ENCODE results near the gene TSPOAP1.

The TSPOAP1 gene

GRCh38 chr17:58324409-58325288 is 3.9 kb downstream of the TSPOAP1 start:
- Histone ChIP-seq H3K79me2 (ENCODE audit: control insufficient read depth, low read length) (no peaks in the 10 kb centered on the region), H3K36me3 (ENCODE audit: control insufficient read depth, low read length) (no peaks in the 10 kb centered on the region), H4K20me1 (ENCODE audit: control insufficient read depth, insufficient read depth, low read depth, low read length) (no peaks in the 10 kb centered on the region), H3K27ac (ENCODE audit: low read depth, low read length) (no peak overlapping the region), H3K9me3 (ENCODE audit: control insufficient read depth, insufficient read depth, low read length) (no peaks in the 10 kb centered on the region), H3F3A (ENCODE audit: control insufficient read depth, insufficient read depth) (peaks cover 12% of the 10 kb centered on the region), H3K4me1 (ENCODE audit: control insufficient read depth, low read length) (peaks cover 27% of the 10 kb centered on the region), H3K4me2 (ENCODE audit: low read length) (no peak overlapping the region; the same call in 1 of the 2 replicates), H3K9me2 (replicated peaks; ENCODE audit: control insufficient read depth, low read length) (no peaks in the 10 kb centered on the region), H3K4me3 (ENCODE audit: low read length) (no peak overlapping the region), H3K27me3 (ENCODE audit: control insufficient read depth, low read length) (peaks cover 58% of the 10 kb centered on the region)
- TF ChIP-seq, protein P1, sequence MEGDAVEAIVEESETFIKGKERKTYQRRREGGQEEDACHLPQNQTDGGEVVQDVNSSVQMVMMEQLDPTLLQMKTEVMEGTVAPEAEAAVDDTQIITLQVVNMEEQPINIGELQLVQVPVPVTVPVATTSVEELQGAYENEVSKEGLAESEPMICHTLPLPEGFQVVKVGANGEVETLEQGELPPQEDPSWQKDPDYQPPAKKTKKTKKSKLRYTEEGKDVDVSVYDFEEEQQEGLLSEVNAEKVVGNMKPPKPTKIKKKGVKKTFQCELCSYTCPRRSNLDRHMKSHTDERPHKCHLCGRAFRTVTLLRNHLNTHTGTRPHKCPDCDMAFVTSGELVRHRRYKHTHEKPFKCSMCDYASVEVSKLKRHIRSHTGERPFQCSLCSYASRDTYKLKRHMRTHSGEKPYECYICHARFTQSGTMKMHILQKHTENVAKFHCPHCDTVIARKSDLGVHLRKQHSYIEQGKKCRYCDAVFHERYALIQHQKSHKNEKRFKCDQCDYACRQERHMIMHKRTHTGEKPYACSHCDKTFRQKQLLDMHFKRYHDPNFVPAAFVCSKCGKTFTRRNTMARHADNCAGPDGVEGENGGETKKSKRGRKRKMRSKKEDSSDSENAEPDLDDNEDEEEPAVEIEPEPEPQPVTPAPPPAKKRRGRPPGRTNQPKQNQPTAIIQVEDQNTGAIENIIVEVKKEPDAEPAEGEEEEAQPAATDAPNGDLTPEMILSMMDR (IDR thresholded peaks at IDR 0.05; ENCODE audit: low read depth, low read length, poor library complexity, severe bottlenecking) = no peak
- peak; percentile 95 for TF ChIP-seq EZH2phosphoT487 (IDR thresholded peaks at IDR 0.05; ENCODE audit: borderline replicate concordance, low read length)

GRCh38 chr17:58324056-58324408 is 4.6 kb downstream of the TSPOAP1 start:
- Histone ChIP-seq H3K27me3 (ENCODE audit: control insufficient read depth, low read length) (peaks cover 58% of the 10 kb centered on the region), H3K4me3 (ENCODE audit: low read length) (no peak overlapping the region), H3K27ac (ENCODE audit: low read depth, low read length) (no peak overlapping the region), H3K9me2 (replicated peaks; ENCODE audit: control insufficient read depth, low read length) (no peaks in the 10 kb centered on the region), H3F3A (ENCODE audit: control insufficient read depth, insufficient read depth) (peaks cover 9% of the 10 kb centered on the region), H3K4me2 (ENCODE audit: low read length) (no peak overlapping the region), H3K4me1 (ENCODE audit: control insufficient read depth, low read length) (peaks cover 23% of the 10 kb centered on the region), H3K9me3 (ENCODE audit: control insufficient read depth, insufficient read depth, low read length) (no peaks in the 10 kb centered on the region), H3K79me2 (ENCODE audit: control insufficient read depth, low read length) (no peaks in the 10 kb centered on the region), H3K36me3 (ENCODE audit: control insufficient read depth, low read length) (no peaks in the 10 kb centered on the region), H4K20me1 (ENCODE audit: control insufficient read depth, insufficient read depth, low read depth, low read length) (no peaks in the 10 kb centered on the region)
- no peak for TF ChIP-seq EZH2phosphoT487 (IDR thresholded peaks at IDR 0.05; ENCODE audit: borderline replicate concordance, low read length)
- TF ChIP-seq, protein P1 (IDR thresholded peaks at IDR 0.05; ENCODE audit: low read depth, low read length, poor library complexity, severe bottlenecking) = no peak

DNA sequence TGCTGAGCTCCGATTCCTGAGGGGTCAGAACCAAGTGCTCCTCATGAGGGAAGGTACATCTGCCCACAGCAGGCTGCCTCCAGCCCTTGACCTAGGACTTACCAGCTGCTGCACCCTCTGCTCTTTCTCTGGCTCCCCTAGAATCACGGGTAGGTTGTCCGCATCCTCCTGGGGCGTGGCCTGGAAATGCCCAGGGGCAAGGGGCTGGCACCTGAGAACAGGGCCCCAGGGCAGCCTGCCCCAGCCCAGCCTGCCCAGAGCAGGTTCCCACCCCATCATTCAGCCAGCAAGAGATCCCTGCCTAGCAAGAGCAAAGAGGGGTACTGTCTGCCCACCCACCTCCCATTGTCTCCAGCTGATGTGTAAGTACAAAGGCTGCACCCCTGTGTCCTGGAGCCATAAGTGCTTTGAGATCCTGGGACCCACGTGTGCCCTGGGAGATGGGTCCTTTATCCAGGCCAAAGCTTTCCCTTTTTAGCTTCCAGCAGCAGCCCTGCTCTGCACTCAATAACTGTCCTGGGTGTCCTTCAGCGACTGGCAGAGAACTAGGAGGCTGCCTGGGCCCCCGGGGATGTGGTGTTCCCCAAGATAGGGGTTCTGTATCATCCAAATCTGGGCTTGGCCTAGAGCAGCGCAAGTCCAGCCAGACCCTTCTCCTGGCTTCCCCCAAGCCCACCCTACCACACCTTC is 5.1 kb downstream of the TSPOAP1 start:
- H4K20me1 ChIP-seq (ENCODE audit: control insufficient read depth, insufficient read depth, low read depth, low read length) = no peaks in the 10 kb centered on the region
- H3K4me2 ChIP-seq (ENCODE audit: low read length) = no peak overlapping the region
- peaks cover 6% of the 10 kb centered on the region for H3F3A ChIP-seq (ENCODE audit: control insufficient read depth, insufficient read depth)
- H3K36me3 ChIP-seq (ENCODE audit: control insufficient read depth, low read length) = no peaks in the 10 kb centered on the region
- no peak overlapping the region for H3K4me3 ChIP-seq (ENCODE audit: low read length)
- TF ChIP-seq EZH2phosphoT487 (IDR thresholded peaks at IDR 0.05; ENCODE audit: borderline replicate concordance, low read length) = no peak
- TF ChIP-seq, protein P1 (IDR thresholded peaks at IDR 0.05; ENCODE audit: low read depth, low read length, poor library complexity, severe bottlenecking) = no peak
- no peaks in the 10 kb centered on the region for H3K9me3 ChIP-seq (ENCODE audit: control insufficient read depth, insufficient read depth, low read length)
- H3K9me2 ChIP-seq (replicated peaks; ENCODE audit: control insufficient read depth, low read length) = no peaks in the 10 kb centered on the region
- H3K27me3 ChIP-seq (ENCODE audit: control insufficient read depth, low read length) = peaks cover 58% of the 10 kb centered on the region
- no peaks in the 10 kb centered on the region for H3K79me2 ChIP-seq (ENCODE audit: control insufficient read depth, low read length)
- H3K27ac ChIP-seq (ENCODE audit: low read depth, low read length) = no peak overlapping the region
- H3K4me1 ChIP-seq (ENCODE audit: control insufficient read depth, low read length) = peaks cover 17% of the 10 kb centered on the region
